ENCODE results near the gene AQP4. TPM values are rescaled to one million over a fixed set of nuclear protein-coding genes. Genes with fewer than 3 reads are reported as not detected.

Gene AQP4, protein sequence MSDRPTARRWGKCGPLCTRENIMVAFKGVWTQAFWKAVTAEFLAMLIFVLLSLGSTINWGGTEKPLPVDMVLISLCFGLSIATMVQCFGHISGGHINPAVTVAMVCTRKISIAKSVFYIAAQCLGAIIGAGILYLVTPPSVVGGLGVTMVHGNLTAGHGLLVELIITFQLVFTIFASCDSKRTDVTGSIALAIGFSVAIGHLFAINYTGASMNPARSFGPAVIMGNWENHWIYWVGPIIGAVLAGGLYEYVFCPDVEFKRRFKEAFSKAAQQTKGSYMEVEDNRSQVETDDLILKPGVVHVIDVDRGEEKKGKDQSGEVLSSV
- not detected for total RNA-seq

DNA sequence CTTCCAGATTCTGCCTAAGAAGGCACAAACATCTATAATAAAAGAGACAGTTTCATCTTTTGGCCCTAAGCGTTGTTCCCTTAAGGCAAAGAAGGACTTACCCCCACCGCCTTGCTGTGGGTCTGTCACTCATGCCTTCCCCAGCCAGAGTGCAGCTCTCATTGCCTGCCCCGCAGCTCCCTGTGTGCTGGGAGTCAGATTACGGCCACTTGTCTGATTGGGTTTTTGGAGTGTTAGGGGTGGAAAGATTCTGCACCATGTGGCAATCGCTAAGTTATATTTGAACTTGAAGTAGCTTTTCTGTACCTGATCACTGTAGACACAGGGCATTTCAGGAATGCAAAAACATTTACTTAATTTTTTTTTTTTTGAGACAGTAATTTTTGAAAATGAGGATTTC lies at the start of gene AQP4:
AQP4 (minus strand) TSS at position 151 of the 400 bp plus-strand sequence; CDS start at position 133, 18 bp downstream.
- Histone ChIP-seq H3K4me1 (ENCODE audit: control insufficient read depth in 1 of 2, low read depth in 2 of 2) (peaks cover 0 to 18% of the 10 kb centered on the region in 2 donors), H3K27ac (no peak within 1 kb of the TSS), H3K9me3 (no peaks in the 10 kb centered on the region), H3K4me3 (no peak within 1 kb of the TSS), H3K36me3 (no peaks in the 10 kb centered on the region), H3K27me3 (replicated peaks; ENCODE audit: insufficient read depth) (no peaks in the 10 kb centered on the region)
- DNase-seq (ENCODE audit: low spot score) = no peak
- TF ChIP-seq, protein P1, sequence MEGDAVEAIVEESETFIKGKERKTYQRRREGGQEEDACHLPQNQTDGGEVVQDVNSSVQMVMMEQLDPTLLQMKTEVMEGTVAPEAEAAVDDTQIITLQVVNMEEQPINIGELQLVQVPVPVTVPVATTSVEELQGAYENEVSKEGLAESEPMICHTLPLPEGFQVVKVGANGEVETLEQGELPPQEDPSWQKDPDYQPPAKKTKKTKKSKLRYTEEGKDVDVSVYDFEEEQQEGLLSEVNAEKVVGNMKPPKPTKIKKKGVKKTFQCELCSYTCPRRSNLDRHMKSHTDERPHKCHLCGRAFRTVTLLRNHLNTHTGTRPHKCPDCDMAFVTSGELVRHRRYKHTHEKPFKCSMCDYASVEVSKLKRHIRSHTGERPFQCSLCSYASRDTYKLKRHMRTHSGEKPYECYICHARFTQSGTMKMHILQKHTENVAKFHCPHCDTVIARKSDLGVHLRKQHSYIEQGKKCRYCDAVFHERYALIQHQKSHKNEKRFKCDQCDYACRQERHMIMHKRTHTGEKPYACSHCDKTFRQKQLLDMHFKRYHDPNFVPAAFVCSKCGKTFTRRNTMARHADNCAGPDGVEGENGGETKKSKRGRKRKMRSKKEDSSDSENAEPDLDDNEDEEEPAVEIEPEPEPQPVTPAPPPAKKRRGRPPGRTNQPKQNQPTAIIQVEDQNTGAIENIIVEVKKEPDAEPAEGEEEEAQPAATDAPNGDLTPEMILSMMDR (IDR thresholded peaks at IDR 0.05) = no peak
- no peak for ATAC-seq (ENCODE audit: insufficient number of reproducible peaks, low FRiP score, low read depth)

GRCh38 chr18:26911840-26912239 lies 46.3 kb upstream of the AQP4 start:
- TF ChIP-seq, protein P1 (IDR thresholded peaks at IDR 0.05) = no peak
- no peaks in the 10 kb centered on the region for H3K36me3 ChIP-seq
- no peak for DNase-seq (ENCODE audit: low spot score)
- no peaks in the 10 kb centered on the region for H3K27me3 ChIP-seq (replicated peaks; ENCODE audit: insufficient read depth)
- no peaks in the 10 kb centered on the region for H3K4me1 ChIP-seq (ENCODE audit: control insufficient read depth in 1 of 2, low read depth in 2 of 2)
- H3K27ac ChIP-seq = no peak overlapping the region
- no peak for ATAC-seq (ENCODE audit: insufficient number of reproducible peaks, low FRiP score, low read depth)
- no peaks in the 10 kb centered on the region for H3K9me3 ChIP-seq
- H3K4me3 ChIP-seq = no peak overlapping the region

DNA sequence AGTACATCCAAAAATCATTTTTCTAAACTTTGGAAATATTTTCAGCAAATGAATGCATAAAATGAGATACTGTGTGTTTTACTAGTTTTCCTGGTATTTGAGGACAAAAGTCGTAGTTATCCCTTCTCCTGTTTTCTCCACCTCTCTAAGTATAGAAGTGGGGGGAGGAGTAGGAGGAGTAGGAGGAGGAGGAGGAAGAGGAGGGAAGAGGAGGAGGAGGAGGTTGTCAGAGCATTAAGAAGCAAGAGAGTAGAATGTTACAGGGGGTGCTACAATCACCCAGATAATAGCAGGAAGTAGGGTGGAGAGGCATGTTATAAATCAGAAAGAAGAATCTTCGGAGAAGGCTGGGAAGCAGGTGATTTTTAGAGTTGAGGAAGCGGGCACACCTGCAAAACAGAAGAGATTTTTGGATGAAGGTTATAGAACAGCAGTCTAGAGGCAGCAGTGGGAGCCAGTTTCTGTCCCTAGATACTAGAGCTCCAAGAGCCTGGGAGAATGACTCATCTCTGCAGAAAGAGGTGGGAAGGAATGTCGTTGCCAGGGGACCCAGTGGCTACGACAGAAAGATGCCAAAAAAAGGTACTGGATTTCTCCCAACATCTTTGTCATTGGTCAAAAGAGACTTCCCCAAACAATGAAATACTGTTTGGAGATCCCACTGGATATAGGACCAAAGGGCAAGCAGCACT lies 44.2 kb upstream of the AQP4 start:
- no peak for ATAC-seq (ENCODE audit: insufficient number of reproducible peaks, low FRiP score, low read depth)

DNA sequence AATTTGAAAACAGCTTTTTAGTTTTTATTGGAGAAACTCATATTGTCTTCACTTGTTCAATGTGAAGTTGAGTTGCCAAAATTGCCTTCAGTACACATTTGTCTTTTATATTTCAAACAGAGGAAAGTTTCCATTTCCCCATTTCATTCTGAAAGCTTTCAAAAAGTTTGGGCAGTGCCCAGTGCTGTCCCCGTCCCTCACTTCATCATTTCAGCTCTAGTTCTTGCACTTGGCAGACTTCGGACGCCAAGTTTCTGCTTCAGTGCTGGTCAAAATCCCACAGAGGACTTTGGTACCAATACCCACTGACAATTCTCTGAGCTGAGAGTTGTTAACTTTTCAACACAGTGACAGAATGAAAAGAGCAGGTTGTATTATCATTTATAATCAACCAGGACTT lies 43.4 kb upstream of the AQP4 start:
- DNase-seq (ENCODE audit: low spot score) = no peak

More for the DNA sequence above, 44.2 kb upstream of the AQP4 start:
- no peak overlapping the region for H3K4me3 ChIP-seq
- TF ChIP-seq, protein P1 (IDR thresholded peaks at IDR 0.05) = no peak
- H3K27ac ChIP-seq = no peak overlapping the region
- no peaks in the 10 kb centered on the region for H3K9me3 ChIP-seq
- DNase-seq (ENCODE audit: low spot score) = no peak
- no peaks in the 10 kb centered on the region for H3K4me1 ChIP-seq (ENCODE audit: control insufficient read depth in 1 of 2, low read depth in 2 of 2)
- no peaks in the 10 kb centered on the region for H3K36me3 ChIP-seq
- H3K27me3 ChIP-seq (replicated peaks; ENCODE audit: insufficient read depth) = no peaks in the 10 kb centered on the region

DNA sequence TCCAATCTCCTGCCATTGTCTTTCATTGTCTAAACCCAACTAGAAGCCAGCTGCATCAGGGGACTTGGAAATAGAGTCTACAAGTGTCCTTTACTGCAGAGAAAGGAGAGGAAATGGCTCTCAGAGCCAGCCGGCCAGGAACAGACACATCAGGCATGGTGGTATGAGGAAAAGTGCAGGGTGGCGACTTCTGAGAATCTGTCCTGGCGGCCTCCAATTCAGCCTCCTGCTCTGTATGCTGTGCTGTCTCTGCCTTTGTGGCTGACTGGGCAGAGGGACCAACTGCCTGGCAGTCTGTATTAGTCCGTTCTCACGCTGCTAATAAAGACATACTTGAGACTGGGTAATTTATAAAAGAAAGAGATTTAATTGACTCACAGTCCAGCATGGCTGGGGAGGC lies 36.8 kb upstream of the AQP4 start:
- H3K36me3 ChIP-seq = no peaks in the 10 kb centered on the region
- TF ChIP-seq, protein P1 (IDR thresholded peaks at IDR 0.05) = no peak
- DNase-seq (ENCODE audit: low spot score) (no peak), ATAC-seq (ENCODE audit: insufficient number of reproducible peaks, low FRiP score, low read depth) (no peak)
- no peak overlapping the region for H3K27ac ChIP-seq
- H3K4me3 ChIP-seq = no peak overlapping the region
- no peaks in the 10 kb centered on the region for H3K4me1 ChIP-seq (ENCODE audit: control insufficient read depth in 1 of 2, low read depth in 2 of 2)
- H3K9me3 ChIP-seq = no peaks in the 10 kb centered on the region
- H3K27me3 ChIP-seq (replicated peaks; ENCODE audit: insufficient read depth) = no peaks in the 10 kb centered on the region

More for the DNA sequence above, 43.4 kb upstream of the AQP4 start:
- Histone ChIP-seq H3K4me3 (no peak overlapping the region), H3K9me3 (no peaks in the 10 kb centered on the region), H3K27me3 (replicated peaks; ENCODE audit: insufficient read depth) (no peaks in the 10 kb centered on the region), H3K4me1 (ENCODE audit: control insufficient read depth in 1 of 2, low read depth in 2 of 2) (no peaks in the 10 kb centered on the region), H3K36me3 (no peaks in the 10 kb centered on the region), H3K27ac (no peak overlapping the region)
- no peak for ATAC-seq (ENCODE audit: insufficient number of reproducible peaks, low FRiP score, low read depth)
- TF ChIP-seq, protein P1 (IDR thresholded peaks at IDR 0.05) = no peak

All from thoracic aorta (tissue), 2 donors.